CD14-positive monocyte (primary cell): Measurements from ENCODE around the gene MASP1. TPM values are rescaled to one million over a fixed set of nuclear protein-coding genes. Genes with fewer than 3 reads are reported as not detected.

Experiments
- DNase-seq, 3 donors: peaks; one replicate each; pipeline ENCODE4 v3.0.0-alpha.2; 2011 to 2022
- H2AFZ ChIP-seq: 2 replicates; pipeline ENCODE4 v1.6.0; 2012; ENCODE audit warnings: mild to moderate bottlenecking, low read depth, low read length, inconsistent platforms; ENCODE audit not compliant: insufficient read depth, poor library complexity, severe bottlenecking
- H3K27ac ChIP-seq, 2 donors: 1 replicate in 1 of 2; 2 replicates in 1 of 2; pipeline ENCODE4 v1.5.1; 2012 to 2013; ENCODE audit warnings: low read length in 2 of 2, control low read depth in 1 of 2, inconsistent platforms in 1 of 2, low read depth in 1 of 2, mild to moderate bottlenecking in 1 of 2
- H3K27me3 ChIP-seq, 2 donors: one replicate each; pipeline versions ENCODE4 v1.6.0 to v1.6.1; 2011 to 2013; ENCODE audit warnings: low read length in 2 of 2; ENCODE audit not compliant: control insufficient read depth in 2 of 2, insufficient read depth in 2 of 2
- H3K36me3 ChIP-seq, 2 donors: replicated peaks in 1 of 2; 1 replicate in 1 of 2; 2 replicates in 1 of 2; pipeline versions ENCODE4 v1.5.1 to v1.6.1; 2012 to 2013; ENCODE audit warnings: low read length in 2 of 2, control low read depth in 1 of 2, inconsistent platforms in 1 of 2, mild to moderate bottlenecking in 1 of 2; ENCODE audit not compliant: insufficient read depth in 2 of 2, control insufficient read depth in 1 of 2
- H3K4me1 ChIP-seq, 2 donors: 1 replicate in 1 of 2; 2 replicates in 1 of 2; pipeline versions ENCODE4 v1.5.1 to v1.6.1; 2012 to 2013; ENCODE audit warnings: low read length in 2 of 2, control low read depth in 1 of 2, inconsistent platforms in 1 of 2, mild to moderate bottlenecking in 1 of 2, moderate library complexity in 1 of 2; ENCODE audit not compliant: insufficient read depth in 2 of 2, control insufficient read depth in 1 of 2
- H3K4me2 ChIP-seq: replicated peaks from 2 replicates; pipeline ENCODE3; 2012; ENCODE audit warnings: low read length, moderate library complexity, mild to moderate bottlenecking; ENCODE audit not compliant: poor library complexity, severe bottlenecking; ENCODE audit errors: extremely low read depth
- H3K4me3 ChIP-seq, 3 experiments: fragments of 200-600 bp in 1 of 3; sonication (generic) in 1 of 3; replicated peaks in 1 of 3; 1 replicate in 2 of 3; 2 replicates in 1 of 3; pipeline ENCODE4 v1.5.1; 2011 to 2013; ENCODE audit warnings: low read length in 3 of 3, mild to moderate bottlenecking in 3 of 3, control low read depth in 2 of 3, low read depth in 2 of 3, inconsistent platforms in 1 of 3, moderate library complexity in 1 of 3
- H3K79me2 ChIP-seq: 2 replicates; pipeline ENCODE4 v1.6.0; 2012; ENCODE audit warnings: mild to moderate bottlenecking, control low read depth, inconsistent platforms, low read length, moderate library complexity; ENCODE audit not compliant: insufficient read depth
- H3K9ac ChIP-seq: 2 replicates; pipeline ENCODE4 v1.6.0; 2017; ENCODE audit warnings: low read length, mild to moderate bottlenecking; ENCODE audit not compliant: insufficient read depth, poor library complexity, severe bottlenecking
- H3K9me3 ChIP-seq, 2 donors: replicated peaks in 1 of 2; 1 replicate in 1 of 2; 2 replicates in 1 of 2; pipeline versions ENCODE4 v1.5.1 to v1.6.1; 2012 to 2013; ENCODE audit warnings: low read length in 2 of 2, control low read depth in 1 of 2; ENCODE audit not compliant: control insufficient read depth in 1 of 2, insufficient read depth in 1 of 2
- H4K20me1 ChIP-seq: 2 replicates; pipeline ENCODE4 v1.6.0; 2012; ENCODE audit warnings: mild to moderate bottlenecking, low read length, control low read depth, moderate library complexity; ENCODE audit not compliant: insufficient read depth
- H3K27ac Mint-ChIP-seq, 7 donors: one replicate each; pipeline ENCODE4 v1.8.0; 2020; ENCODE audit warnings: mild to moderate bottlenecking in 7 of 7, mixed read lengths in 7 of 7, moderate library complexity in 6 of 7, inconsistent platforms in 2 of 7
- H3K27me3 Mint-ChIP-seq, 3 donors: one replicate each; pipeline ENCODE4 v1.8.0; 2021 to 2022; ENCODE audit warnings: low read depth in 3 of 3, mild to moderate bottlenecking in 3 of 3, mixed read lengths in 3 of 3, moderate library complexity in 3 of 3, inconsistent platforms in 1 of 3
- H3K36me3 Mint-ChIP-seq, 2 donors: one replicate each; pipeline ENCODE4 v1.8.0; 2020; ENCODE audit warnings: mixed read lengths in 2 of 2, inconsistent platforms in 1 of 2, mild to moderate bottlenecking in 1 of 2
- H3K4me1 Mint-ChIP-seq: one replicate; pipeline ENCODE4 v1.8.0; 2020; ENCODE audit warnings: mild to moderate bottlenecking, mixed read lengths
- H3K4me3 Mint-ChIP-seq, 2 donors: one replicate each; pipeline ENCODE4 v1.8.0; 2020; ENCODE audit warnings: mild to moderate bottlenecking in 2 of 2, mixed read lengths in 2 of 2, moderate library complexity in 1 of 2
- H3K9me3 Mint-ChIP-seq, 7 donors: one replicate each; pipeline ENCODE4 v1.8.0; 2020 to 2022; ENCODE audit warnings: mixed read lengths in 7 of 7, mild to moderate bottlenecking in 6 of 7, moderate library complexity in 6 of 7, inconsistent platforms in 2 of 7
- WGBS: methylation state at CpG from one replicate; pipeline ENCODE4 v1.1.5; 2013; ENCODE audit warnings: missing lambda C conversion rate; ENCODE audit not compliant: insufficient coverage; 5-methylcytosine and 5-hydroxymethylcytosine counted together
- intact Hi-C, 2 donors: fragments of 100-400 bp; cut with micrococcal nuclease; formaldehyde crosslinking; loops; one replicate each; pipeline versions ENCODE4 v1.15.0 to v1.15.1; 2023
- polyA plus RNA-seq, 3 donors: library from polyadenylated mRNA; depleted of rRNA in 1 of 3; unstranded in 2 of 3; stranded (reverse) in 1 of 3; fragments of 300-500 nt in 2 of 3; fragments of >200 nt in 1 of 3; fragmentation: Illumina TruSeq in 2 of 3; gene quantifications; 1 replicate in 2 of 3; 2 replicates in 1 of 3; pipeline ENCODE4 v1.2.3, GENCODE V29; 2012 to 2021
- TF ChIP-seq, protein P1 (sequence below): fragments of 200-600 bp; IDR thresholded peaks from one replicate; pipeline ENCODE4 v1.8.0; 2022; ENCODE audit warnings: antibody characterized with exemption, mild to moderate bottlenecking

The MASP1 gene
- polyA plus RNA-seq, 3 donors = not detected

DNA sequence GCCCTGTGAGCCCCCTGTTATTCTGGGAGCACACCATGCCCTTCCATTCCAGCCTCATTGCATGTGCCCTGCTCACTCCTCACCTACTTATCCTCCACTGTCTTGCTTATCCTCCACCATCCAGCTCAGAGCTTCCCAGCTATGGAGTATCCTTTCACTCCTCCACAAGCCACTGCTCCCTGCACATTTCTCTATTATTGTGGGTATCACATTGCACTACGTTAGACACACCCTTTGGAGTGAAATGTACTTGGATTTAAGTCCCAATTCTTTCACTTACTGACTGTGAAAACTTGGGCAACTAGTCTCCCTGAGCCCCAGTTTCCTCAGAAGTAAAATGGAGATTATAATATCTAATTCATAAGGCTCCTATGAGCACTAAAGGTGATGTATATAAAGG, 4.3 kb downstream of the MASP1 start:
- H3K4me3 Mint-ChIP-seq = no peak overlapping the region
- Histone ChIP-seq H2AFZ (no peak overlapping the region), H3K9ac (no peak overlapping the region), H3K4me3 (no peak overlapping the region), H3K36me3 (no peaks in the 10 kb centered on the region), H3K79me2 (no peaks in the 10 kb centered on the region), H3K4me2 (no peak overlapping the region), H3K4me1 (peaks cover 0 to 3% of the 10 kb centered on the region in 2 donors), H3K9me3 (no peaks in the 10 kb centered on the region), H3K27me3 (peaks cover 0 to 18% of the 10 kb centered on the region in 2 donors), H3K27ac (no peak overlapping the region), H4K20me1 (no peaks in the 10 kb centered on the region)
- WGBS = no CpG with 5 or more reads among the region's 1 CpG
- peaks cover 6 to 8% (median 7%) of the 10 kb centered on the region in 3 donors for H3K27me3 Mint-ChIP-seq
- no peaks in the 10 kb centered on the region for H3K36me3 Mint-ChIP-seq
- no peak for DNase-seq
- H3K9me3 Mint-ChIP-seq = no peaks in the 10 kb centered on the region
- H3K4me1 Mint-ChIP-seq = peaks cover 5% of the 10 kb centered on the region
- TF ChIP-seq, protein P1, sequence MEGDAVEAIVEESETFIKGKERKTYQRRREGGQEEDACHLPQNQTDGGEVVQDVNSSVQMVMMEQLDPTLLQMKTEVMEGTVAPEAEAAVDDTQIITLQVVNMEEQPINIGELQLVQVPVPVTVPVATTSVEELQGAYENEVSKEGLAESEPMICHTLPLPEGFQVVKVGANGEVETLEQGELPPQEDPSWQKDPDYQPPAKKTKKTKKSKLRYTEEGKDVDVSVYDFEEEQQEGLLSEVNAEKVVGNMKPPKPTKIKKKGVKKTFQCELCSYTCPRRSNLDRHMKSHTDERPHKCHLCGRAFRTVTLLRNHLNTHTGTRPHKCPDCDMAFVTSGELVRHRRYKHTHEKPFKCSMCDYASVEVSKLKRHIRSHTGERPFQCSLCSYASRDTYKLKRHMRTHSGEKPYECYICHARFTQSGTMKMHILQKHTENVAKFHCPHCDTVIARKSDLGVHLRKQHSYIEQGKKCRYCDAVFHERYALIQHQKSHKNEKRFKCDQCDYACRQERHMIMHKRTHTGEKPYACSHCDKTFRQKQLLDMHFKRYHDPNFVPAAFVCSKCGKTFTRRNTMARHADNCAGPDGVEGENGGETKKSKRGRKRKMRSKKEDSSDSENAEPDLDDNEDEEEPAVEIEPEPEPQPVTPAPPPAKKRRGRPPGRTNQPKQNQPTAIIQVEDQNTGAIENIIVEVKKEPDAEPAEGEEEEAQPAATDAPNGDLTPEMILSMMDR = no peak
- peak overlapping the region in 1 of 7 donors; percentile 4 for H3K27ac Mint-ChIP-seq
- intact Hi-C loops = no loop called here

DNA sequence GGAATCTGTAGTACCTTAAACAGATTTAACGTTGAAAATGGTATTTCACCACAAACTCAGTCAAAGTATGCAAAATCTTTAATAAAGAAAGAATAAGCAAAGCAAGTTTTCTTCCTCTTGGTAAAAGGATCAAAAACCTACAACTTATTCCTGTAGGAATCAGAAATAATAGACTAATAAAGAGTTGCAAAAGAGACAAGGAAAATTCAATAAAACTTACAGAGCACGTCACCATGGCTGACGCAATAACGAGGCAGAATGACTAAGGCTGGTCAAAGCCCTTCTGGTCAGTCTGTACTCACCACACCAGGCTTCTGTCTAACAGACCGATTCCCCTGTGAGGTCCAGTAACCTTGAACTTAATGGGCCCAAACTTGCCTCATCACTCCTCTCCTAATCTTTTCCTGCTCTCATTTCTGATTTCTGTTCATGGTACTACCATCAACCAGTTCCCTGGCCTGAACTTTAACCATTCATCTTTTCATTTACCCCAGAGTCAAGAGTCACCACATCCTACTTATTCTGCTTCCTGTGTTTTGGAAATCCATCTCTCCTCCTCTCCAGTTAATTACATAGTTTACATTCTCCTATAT, 5.0 kb downstream of the MASP1 start:
- TF ChIP-seq, protein P1 = no peak
- Histone ChIP-seq H2AFZ (no peak overlapping the region), H3K79me2 (no peaks in the 10 kb centered on the region), H3K4me1 (peaks cover 0 to 3% of the 10 kb centered on the region in 2 donors), H3K36me3 (no peaks in the 10 kb centered on the region), H3K4me2 (no peak overlapping the region), H3K27me3 (peaks cover 0 to 13% of the 10 kb centered on the region in 2 donors), H4K20me1 (no peaks in the 10 kb centered on the region), H3K27ac (no peak overlapping the region), H3K4me3 (no peak overlapping the region), H3K9ac (no peak overlapping the region), H3K9me3 (no peaks in the 10 kb centered on the region)
- Mint-ChIP-seq H3K36me3 (no peaks in the 10 kb centered on the region), H3K9me3 (no peaks in the 10 kb centered on the region), H3K27me3 (peaks cover 5 to 8% (median 5%) of the 10 kb centered on the region in 3 donors), H3K27ac (no peak overlapping the region), H3K4me1 (peaks cover 5% of the 10 kb centered on the region), H3K4me3 (no peak overlapping the region)
- intact Hi-C loops = no loop called here
- DNase-seq = no peak
- WGBS = 83% methylated on average over 4 of the region's 5 CpGs
